Measurements from ENCODE around the gene DAB1.
"Not testable (repeated sequence)": the region's sequence is repeated elsewhere in the genome, so short reads cannot be mapped to it uniquely, and the experiment has no call there.

Gene DAB1

GRCh38 chr1:57270927-57271698 lies 152.7 kb downstream of the DAB1 start:
- no peak for DNase-seq (ENCODE audit: low read depth)

GRCh38 chr1:57269630-57270225 lies 154.1 kb downstream of the DAB1 start:
- no peak for DNase-seq (ENCODE audit: low read depth)

GRCh38 chr1:57265104-57265503 lies 158.8 kb downstream of the DAB1 start:
- no peak for DNase-seq (ENCODE audit: low read depth)

- no peak for DNase-seq (ENCODE audit: low read depth)
These were observed 161.4 kb downstream of the DAB1 start for GRCh38 chr1:57262472-57262871.

GRCh38 chr1:57258557-57259325 lies 165.1 kb downstream of the DAB1 start:
- no peak for DNase-seq (ENCODE audit: low read depth)

- DNase-seq (ENCODE audit: low read depth): no peak
These were observed 167.9 kb downstream of the DAB1 start for GRCh38 chr1:57255945-57256344.

- DNase-seq (ENCODE audit: low read depth): no peak
These were observed 169.8 kb downstream of the DAB1 start for GRCh38 chr1:57254022-57254421.

GRCh38 chr1:57252597-57253294 lies 171.1 kb downstream of the DAB1 start:
- no peak for DNase-seq (ENCODE audit: low read depth)

- no peak for DNase-seq (ENCODE audit: low read depth)
These were observed 173.8 kb downstream of the DAB1 start for GRCh38 chr1:57250021-57250420.

- DNase-seq (ENCODE audit: low read depth): no peak
These were observed 174.3 kb downstream of the DAB1 start for GRCh38 chr1:57249511-57249910.

- no peak for DNase-seq (ENCODE audit: low read depth)
These were observed 175.0 kb downstream of the DAB1 start for GRCh38 chr1:57248830-57249229.

GRCh38 chr1:57238233-57238781 lies 185.6 kb downstream of the DAB1 start:
- DNase-seq (ENCODE audit: low read depth): no peak

- DNase-seq (ENCODE audit: low read depth): no peak
These were observed 187.9 kb downstream of the DAB1 start for GRCh38 chr1:57235730-57236510.

GRCh38 chr1:57234459-57234858 lies 189.4 kb downstream of the DAB1 start:
- no peak for DNase-seq (ENCODE audit: low read depth)

GRCh38 chr1:57232500-57232899 lies 191.4 kb downstream of the DAB1 start:
- DNase-seq (ENCODE audit: low read depth): no peak

GRCh38 chr1:57229998-57230397 lies 193.9 kb downstream of the DAB1 start:
- no peak for DNase-seq (ENCODE audit: low read depth)

- DNase-seq (ENCODE audit: low read depth): no peak
These were observed 194.8 kb downstream of the DAB1 start for GRCh38 chr1:57229076-57229475.

- no peak for DNase-seq (ENCODE audit: low read depth)
These were observed 201.1 kb downstream of the DAB1 start for GRCh38 chr1:57222801-57223200.

GRCh38 chr1:57222307-57222706 lies 201.6 kb downstream of the DAB1 start:
- DNase-seq (ENCODE audit: low read depth): no peak

- not testable (repeated sequence) for DNase-seq (ENCODE audit: low read depth)
These were observed 203.0 kb downstream of the DAB1 start for GRCh38 chr1:57220905-57221304.

- DNase-seq (ENCODE audit: low read depth): no peak
These were observed 205.3 kb downstream of the DAB1 start for GRCh38 chr1:57218487-57219079.
